Spleen (tissue), 7 donors: ENCODE results near the gene ATG14.

ENCODE experiments used
- CTCF ChIP-seq, 11 experiments: fragments of 200-600 bp in 7 of 11; fragments of 450-650 bp in 4 of 11; sonication (generic) in 4 of 11; IDR thresholded peaks in 8 of 11; conservative IDR thresholded peaks in 3 of 11; 1 replicate in 7 of 11; 2 replicates in 4 of 11; pipeline versions ENCODE4 v1.4.0 to v1.8.0; 2016 to 2021; ENCODE audit warnings: antibody characterized with exemption in 11 of 11, inconsistent platforms in 4 of 11, mild to moderate bottlenecking in 1 of 11
- POLR2A ChIP-seq, 3 donors: fragments of 450-650 bp; IDR thresholded peaks; one replicate each; pipeline ENCODE4 v1.5.1; 2017; ENCODE audit warnings: antibody characterized with exemption in 3 of 3, mild to moderate bottlenecking in 1 of 3
- POLR2AphosphoS5 ChIP-seq, 3 donors: sonication (generic); formaldehyde crosslinking; IDR thresholded peaks; one replicate each; pipeline ENCODE4 v1.5.1; 2017; ENCODE audit warnings: antibody characterized with exemption in 3 of 3
- donor health status: DM: no; HTN: no; CAD: no; lungs with moderate emphysema.
- donor health status: DM: no; HTN: no; CAD: no.
- donor health status: DM: no; HTN: no; CAD: no.

GRCh38 chr14:55448141-55448614 lies 36.5 kb upstream of the ATG14 start:
- TF ChIP-seq CTCF (IDR thresholded peaks at IDR 0.05 in 8 of 11, conservative IDR thresholded peaks at IDR 0.05 in 3 of 11) (no peak), POLR2A (IDR thresholded peaks at IDR 0.05) (no peak), POLR2AphosphoS5 (IDR thresholded peaks at IDR 0.05) (no peak)
